ENCODE measurements around the gene CDR2. TPM values are rescaled to one million over a fixed set of nuclear protein-coding genes. Genes with fewer than 3 reads are reported as not detected.
"Not testable (repeated sequence)": the region's sequence is repeated elsewhere in the genome, so short reads cannot be mapped to it uniquely, and the experiment has no call there.

CDR2 gene
- total RNA-seq: 10.2 TPM

- DNase-seq (ENCODE audit: low read depth in 2 of 3, low spot score in 2 of 3): peak; percentile 84 to 97 (median 93)
Observed at GRCh38 chr16:22374311-22375116, at the start of gene CDR2. TSS of gene CDR2 (minus strand) at chr16:22374619. CDS start at chr16:22374309, 310 bp downstream.

- DNase-seq (ENCODE audit: low read depth in 2 of 3, low spot score in 2 of 3): no peak
Observed at GRCh38 chr16:22423716-22424115, 49.3 kb upstream of the CDR2 start.

GRCh38 chr16:22421136-22421535, 46.7 kb upstream of the CDR2 start:
- no peak for DNase-seq (ENCODE audit: low read depth in 2 of 3, low spot score in 2 of 3)

GRCh38 chr16:22420606-22421135, 46.3 kb upstream of the CDR2 start:
- no peak for DNase-seq (ENCODE audit: low read depth in 2 of 3, low spot score in 2 of 3)

- no peak for DNase-seq (ENCODE audit: low read depth in 2 of 3, low spot score in 2 of 3)
Observed at GRCh38 chr16:22419908-22420307, 45.5 kb upstream of the CDR2 start.

GRCh38 chr16:22418826-22419225, 44.4 kb upstream of the CDR2 start:
- no peak for DNase-seq (ENCODE audit: low read depth in 2 of 3, low spot score in 2 of 3)

GRCh38 chr16:22417798-22418197, 43.4 kb upstream of the CDR2 start:
- not testable (repeated sequence) for DNase-seq (ENCODE audit: low read depth in 2 of 3, low spot score in 2 of 3)

GRCh38 chr16:22417019-22417418, 42.6 kb upstream of the CDR2 start:
- no peak for DNase-seq (ENCODE audit: low read depth in 2 of 3, low spot score in 2 of 3)

GRCh38 chr16:22413819-22414218, 39.4 kb upstream of the CDR2 start:
- DNase-seq (ENCODE audit: low read depth in 2 of 3, low spot score in 2 of 3): no peak

- no peak for DNase-seq (ENCODE audit: low read depth in 2 of 3, low spot score in 2 of 3)
Observed at GRCh38 chr16:22407486-22407885, 33.1 kb upstream of the CDR2 start.

GRCh38 chr16:22402191-22402590, 27.8 kb upstream of the CDR2 start:
- no peak for DNase-seq (ENCODE audit: low read depth in 2 of 3, low spot score in 2 of 3)

- no peak for DNase-seq (ENCODE audit: low read depth in 2 of 3, low spot score in 2 of 3)
Observed at GRCh38 chr16:22400900-22401299, 26.5 kb upstream of the CDR2 start.

- no peak for DNase-seq (ENCODE audit: low read depth in 2 of 3, low spot score in 2 of 3)
Observed at GRCh38 chr16:22397931-22398330, 23.5 kb upstream of the CDR2 start.

- DNase-seq (ENCODE audit: low read depth in 2 of 3, low spot score in 2 of 3): no peak
Observed at GRCh38 chr16:22397464-22397863, 23.0 kb upstream of the CDR2 start.

GRCh38 chr16:22395960-22396359, 21.5 kb upstream of the CDR2 start:
- DNase-seq (ENCODE audit: low read depth in 2 of 3, low spot score in 2 of 3): no peak

- no peak for DNase-seq (ENCODE audit: low read depth in 2 of 3, low spot score in 2 of 3)
Observed at GRCh38 chr16:22394121-22394520, 19.7 kb upstream of the CDR2 start.

- DNase-seq (ENCODE audit: low read depth in 2 of 3, low spot score in 2 of 3): no peak
Observed at GRCh38 chr16:22388101-22388644, 13.8 kb upstream of the CDR2 start.

- no peak for DNase-seq (ENCODE audit: low read depth in 2 of 3, low spot score in 2 of 3)
Observed at GRCh38 chr16:22386976-22387375, 12.6 kb upstream of the CDR2 start.

- no peak for DNase-seq (ENCODE audit: low read depth in 2 of 3, low spot score in 2 of 3)
Observed at GRCh38 chr16:22385196-22385595, 10.8 kb upstream of the CDR2 start.

GRCh38 chr16:22383827-22384226, 9.4 kb upstream of the CDR2 start:
- DNase-seq (ENCODE audit: low read depth in 2 of 3, low spot score in 2 of 3): no peak

GRCh38 chr16:22381392-22381791, 7.0 kb upstream of the CDR2 start:
- no peak for DNase-seq (ENCODE audit: low read depth in 2 of 3, low spot score in 2 of 3)

- no peak for DNase-seq (ENCODE audit: low read depth in 2 of 3, low spot score in 2 of 3)
Observed at GRCh38 chr16:22380529-22380928, 6.1 kb upstream of the CDR2 start.

Measured in hematopoietic multipotent progenitor cell (in vitro differentiated cells).